Measurements from ENCODE around the gene DBF4B.
A peak's percentile ranks its signal among the peaks of the same experiment; 100 is the strongest.

Gene DBF4B

DNA sequence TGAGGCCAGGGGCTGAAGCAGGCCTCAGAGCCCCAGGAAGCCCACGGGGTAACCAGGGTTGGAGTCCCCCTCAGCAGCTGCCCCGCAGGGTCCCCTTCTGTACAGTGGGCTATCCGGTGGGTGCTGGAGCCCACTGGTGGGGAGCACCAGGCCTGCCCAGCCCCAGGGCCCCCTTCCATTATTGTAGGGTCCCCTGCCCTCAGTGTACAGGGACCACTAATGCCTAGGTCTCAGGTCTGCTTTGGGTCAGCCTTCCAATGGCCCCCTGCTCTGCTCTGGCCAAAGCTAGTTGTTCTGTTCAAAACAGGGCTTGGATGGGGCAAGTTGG lies 51.4 kb downstream of the DBF4B start:
- no peak for DNase-seq

DNA sequence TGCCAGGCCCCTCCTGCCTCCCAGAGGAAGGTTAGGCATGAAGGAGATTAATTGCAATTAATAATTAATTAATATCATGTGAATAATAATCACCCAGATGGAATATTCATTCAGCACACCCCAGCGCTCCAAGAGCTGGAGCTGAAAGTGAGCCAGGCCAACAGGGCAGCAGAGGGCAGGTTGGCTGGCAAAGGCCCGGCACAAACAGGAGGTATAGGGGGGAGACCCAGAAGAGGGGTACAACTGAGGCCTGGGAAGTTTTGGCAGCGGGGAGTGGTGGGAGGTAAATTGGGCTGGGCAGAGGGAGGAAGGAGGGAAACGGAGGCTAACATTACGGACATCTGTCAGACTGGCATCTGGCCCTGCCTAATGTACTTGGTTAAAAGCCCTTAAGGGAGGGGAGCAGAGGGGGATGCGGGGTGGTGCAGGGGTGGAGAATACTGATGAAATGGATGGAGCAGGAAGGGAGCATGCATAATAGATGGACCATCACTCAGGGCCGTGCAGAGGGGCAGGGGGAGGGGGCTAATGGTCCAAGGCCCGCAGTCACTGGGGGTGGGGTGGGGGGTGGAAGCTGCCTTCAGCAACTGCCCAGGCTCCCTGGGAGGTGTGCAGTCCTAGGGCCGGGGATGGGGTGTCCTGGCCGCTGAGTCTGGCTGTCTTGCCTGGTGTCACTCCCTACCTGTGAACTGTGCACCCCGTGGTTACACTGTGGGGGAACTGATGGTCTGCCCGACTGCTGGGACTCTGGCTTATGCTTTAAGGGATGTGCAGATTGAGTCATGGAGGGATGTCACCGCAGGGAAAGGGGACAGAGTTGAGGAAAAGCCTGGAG lies 52.2 kb downstream of the DBF4B start:
- DNase-seq, result no peak

DNA sequence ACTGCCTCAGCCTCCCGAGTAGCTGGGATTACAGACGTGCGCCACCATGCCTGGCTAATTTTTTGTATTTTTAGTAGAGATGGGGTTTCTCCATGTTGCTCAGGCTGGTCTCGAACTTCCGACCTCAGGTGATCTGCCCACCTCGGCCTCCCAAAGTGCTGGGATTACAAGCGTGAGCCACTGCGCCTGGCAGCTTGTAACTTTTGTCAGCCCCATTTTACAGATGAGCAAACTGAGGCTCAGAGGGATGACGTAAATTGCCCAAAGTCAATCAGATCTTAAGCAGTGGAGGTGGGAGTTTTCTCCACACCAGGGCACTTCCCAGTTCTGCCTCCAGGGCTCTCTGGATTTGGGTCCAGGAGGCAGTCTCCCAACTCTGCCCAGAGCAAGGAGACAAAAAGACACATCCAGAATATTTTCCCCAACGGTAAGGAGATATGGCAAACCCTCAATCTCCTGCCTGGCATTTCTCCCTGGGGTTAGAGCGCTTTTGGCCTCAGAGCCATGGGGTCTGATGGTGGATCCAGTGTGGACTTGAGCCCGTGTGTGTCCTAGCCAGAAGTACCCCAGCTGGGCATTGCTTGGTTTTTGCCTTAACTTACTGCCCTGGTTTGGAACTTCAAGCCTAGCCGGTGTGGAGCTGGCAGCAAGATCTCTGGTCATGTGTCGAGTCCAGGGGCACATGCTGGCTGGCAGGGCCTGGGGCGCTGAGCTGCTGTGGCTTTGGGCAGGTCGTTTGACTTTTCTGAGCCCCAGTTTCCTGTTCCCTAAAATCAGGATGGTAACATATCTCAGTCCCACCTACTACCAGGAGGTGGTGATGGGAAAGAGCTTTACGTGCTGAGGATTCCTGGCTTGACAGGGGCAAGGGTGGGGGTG lies 53.7 kb downstream of the DBF4B start:
- no peak for DNase-seq

DNA sequence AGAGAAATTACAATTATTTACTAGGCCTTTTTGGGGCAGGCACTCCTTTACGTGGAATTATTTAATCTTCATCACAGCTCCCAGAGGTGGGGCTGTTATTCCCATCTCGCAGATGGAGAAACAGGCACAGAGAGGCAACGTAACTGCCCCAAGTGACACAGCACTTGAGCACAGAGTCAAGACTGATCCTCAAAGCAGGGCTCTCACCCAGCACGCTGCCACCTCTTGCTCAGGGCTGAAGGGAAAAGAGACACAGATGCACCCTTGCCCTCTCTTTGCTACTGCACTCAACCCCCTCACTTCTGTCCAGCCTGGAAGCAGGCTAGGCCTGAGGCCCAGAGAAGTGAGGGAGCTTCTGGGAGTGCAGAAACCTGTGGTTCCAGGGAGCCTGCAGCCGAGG lies 54.7 kb downstream of the DBF4B start:
- DNase-seq, result no peak

- no peak for DNase-seq
These were observed 57.5 kb downstream of the DBF4B start for GRCh38 chr17:44765965-44766364.

DNA sequence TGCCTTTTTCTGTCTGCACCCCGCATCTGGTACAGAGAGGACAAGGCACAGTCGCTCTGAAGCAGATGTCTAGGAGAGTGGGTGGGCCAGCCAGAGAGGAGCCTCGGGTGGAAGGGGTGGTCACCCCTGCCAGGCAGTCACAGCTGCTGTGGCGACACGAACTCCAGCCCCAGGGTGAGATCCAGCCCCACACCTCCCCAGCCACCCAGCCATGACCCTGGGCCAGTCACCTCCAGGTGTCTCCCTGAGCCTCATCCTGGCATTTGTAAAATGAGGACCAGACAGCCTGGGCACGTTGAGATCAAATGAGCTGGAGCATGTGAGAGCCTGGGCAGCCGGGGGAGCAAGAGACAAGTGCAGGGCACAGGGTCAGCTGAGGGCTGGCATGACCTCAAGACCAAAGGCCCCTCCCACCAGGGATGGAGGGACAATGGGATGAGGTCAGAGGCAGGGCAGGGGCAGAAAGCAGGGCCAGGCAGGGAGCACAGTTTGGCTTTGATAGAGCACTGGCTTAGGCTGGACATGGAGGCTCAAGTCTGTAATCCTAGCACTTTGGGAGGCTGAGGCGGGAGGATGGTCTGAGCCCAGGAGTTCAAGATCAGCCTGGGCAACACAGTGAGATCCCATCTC lies 58.1 kb downstream of the DBF4B start:
- no peak for DNase-seq

DNA sequence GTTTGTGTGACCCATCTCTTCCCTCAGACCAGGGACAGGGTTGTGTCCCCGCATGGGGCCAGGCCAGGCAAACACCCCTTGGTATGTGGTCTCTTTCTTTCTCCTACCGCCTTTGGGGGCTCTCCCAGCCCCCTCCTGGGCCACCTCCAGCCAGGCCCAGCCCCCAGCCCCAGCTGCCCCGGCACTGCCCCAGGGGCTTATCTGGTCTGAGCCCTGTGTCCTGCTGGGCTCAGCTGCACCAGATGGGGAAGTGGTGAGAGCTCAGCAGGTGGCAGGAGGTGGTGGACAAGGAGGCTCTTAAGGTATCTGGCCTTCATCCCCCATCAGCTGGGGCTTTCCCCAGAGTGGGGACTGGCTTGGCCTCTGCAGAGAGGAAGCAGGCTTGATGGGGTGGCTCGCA lies 59.0 kb downstream of the DBF4B start:
- DNase-seq, result no peak

GRCh38 chr17:44768505-44769142 lies 60.2 kb downstream of the DBF4B start:
- no peak for DNase-seq

DNA sequence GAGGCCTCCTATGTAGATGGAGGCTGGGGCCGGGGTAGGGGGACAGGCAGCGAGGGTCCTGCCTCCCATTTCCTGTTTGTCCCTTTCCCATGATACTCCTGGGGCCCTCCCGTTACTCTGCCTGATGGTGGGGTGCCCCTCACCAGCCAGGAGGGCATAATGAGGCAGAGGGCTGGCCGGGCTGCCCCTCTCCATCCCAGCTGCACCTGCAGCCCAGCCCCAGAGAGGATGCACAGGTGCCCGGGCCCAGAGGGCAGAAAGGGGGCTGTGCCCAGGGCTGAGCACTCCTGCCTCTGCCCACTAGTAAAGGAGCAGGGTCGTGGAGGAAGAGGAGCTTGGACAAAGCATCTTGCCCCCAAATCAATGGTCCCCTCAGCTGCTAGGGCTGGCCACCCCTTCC lies 60.8 kb downstream of the DBF4B start:
- DNase-seq, result no peak

- DNase-seq, result no peak
These were observed 61.2 kb downstream of the DBF4B start for GRCh38 chr17:44769647-44770084.

DNA sequence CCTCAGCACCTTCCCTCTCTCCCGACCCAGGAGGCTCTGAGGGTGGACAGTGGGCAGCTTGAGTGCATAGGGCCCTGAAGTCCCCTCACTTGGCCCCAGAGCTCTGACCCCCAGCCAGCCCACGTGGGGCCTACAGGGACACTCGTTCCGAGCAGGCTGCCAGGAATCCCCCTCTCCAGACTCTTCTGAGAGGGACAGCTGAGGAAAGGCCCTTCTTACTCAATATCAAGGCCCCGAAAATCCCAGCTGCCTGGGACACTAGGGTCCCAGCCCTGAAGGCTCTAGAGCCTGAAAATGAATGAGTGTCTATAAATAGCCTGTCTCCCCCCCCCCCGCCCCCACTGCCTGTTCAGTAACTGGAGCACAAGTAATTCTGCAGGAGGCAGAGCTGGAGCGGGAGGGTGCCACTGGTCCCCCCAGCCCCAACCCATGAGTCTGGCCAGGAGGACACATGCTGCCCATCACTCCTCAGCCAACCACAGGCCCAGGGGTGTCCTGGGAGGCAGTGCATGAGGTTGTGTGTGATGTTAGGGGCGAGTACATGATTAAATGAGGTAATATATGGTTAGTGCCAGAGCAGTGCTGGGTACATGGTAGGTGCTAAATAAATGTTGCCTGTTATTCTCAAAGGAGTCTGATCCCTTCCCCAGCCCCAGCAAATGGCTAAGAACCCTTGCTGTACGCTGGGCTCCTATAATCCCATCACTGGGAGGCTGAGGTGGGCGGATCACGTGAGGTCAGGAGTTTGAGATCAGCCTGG lies 61.9 kb downstream of the DBF4B start:
- no peak for DNase-seq

GRCh38 chr17:44772308-44773045 lies 64.0 kb downstream of the DBF4B start:
- DNase-seq, result no peak

DNA sequence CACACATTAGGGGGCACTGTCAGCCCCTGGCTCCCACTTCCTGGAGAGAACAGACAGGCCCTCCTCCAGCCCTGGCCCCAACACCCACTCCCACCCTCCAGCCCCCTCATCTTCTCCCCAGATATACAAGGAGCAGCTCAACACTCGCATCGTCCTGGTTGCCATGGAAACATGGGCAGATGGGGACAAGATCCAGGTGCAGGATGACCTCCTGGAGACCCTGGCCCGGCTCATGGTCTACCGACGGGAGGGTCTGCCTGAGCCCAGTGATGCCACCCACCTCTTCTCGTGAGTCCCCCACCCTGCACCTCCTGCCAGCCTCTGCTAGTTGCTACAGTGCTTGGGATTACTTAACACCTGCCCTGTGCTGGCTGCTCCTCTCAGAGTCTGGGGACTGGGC lies 64.7 kb downstream of the DBF4B start:
- no peak for DNase-seq

DNA sequence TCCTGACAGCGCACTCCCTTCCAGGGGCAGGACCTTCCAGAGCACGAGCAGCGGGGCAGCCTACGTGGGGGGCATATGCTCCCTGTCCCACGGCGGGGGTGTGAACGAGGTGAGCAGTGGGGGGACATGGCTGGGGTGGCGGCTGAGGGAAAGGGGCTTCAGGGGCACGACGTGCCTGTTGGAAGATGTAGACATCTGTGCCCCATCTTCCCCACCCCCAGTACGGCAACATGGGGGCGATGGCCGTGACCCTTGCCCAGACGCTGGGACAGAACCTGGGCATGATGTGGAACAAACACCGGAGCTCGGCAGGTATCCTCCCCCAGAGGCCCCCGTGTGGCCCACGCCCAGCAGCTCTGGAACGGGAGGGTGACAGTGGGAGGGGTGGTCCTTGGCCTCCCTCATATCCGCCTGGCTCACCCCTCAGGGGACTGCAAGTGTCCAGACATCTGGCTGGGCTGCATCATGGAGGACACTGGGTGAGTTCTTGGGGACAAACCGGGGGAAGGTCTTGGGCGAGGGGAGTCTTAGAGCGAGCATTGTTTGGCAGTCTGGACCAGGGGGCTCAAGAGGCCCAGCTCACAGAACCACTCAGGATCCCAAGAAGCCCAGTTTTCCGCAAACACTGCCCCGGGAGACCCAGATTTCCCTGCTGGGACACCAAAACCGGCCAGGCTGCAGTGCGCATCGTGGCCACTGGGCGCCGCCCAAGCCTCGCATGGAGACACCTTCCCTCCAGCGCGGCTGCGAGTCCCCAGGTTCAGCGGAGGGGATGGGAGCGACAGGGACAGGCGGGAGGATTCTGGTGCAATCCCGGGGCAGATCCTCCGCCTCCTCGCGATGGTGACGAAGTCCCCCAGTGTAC lies 66.0 kb downstream of the DBF4B start:
- DNase-seq, result peak; percentile 86

- peak; percentile 91 for DNase-seq
These were observed 66.8 kb downstream of the DBF4B start for GRCh38 chr17:44775136-44775837.

DNA sequence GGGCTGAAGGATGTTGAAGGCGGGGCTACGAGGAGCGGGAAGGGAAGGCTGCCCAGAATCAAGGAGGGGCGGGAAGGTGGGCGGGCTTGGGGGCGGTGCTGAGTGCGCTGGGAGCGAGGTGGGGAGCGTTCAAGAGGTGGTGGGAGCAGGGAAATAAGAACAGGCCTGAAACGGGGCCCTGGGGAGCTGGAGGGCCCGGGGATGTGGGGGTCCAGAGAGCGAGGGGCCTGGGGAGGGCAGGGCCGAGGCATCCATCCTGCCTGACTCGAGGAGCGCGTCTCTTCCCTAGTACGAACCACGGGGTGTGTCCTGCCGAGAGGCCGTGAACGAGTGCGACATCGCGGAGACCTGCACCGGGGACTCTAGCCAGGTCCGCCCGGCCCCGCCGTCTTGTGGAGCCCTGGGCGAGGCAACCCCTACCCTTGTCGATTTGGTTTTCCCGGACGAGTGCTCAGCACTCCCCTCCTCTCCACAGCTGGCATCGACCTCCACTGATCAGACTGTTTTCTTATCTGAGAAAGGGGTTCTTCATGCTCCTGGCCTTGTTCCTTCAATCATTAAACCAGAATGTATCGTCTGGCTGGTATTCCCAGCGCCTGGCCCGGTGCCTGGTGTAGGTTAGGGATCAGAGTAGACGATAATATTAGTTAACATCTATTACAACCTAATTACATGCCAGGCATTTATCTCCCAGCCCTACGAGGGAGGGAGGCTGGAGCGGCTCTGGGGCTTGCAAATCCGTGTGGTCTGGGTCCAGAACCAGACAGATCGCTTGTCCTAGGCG lies 67.6 kb downstream of the DBF4B start:
- peak; percentile 52 for DNase-seq

- DNase-seq, result no peak
These were observed 68.3 kb downstream of the DBF4B start for GRCh38 chr17:44776628-44777393.
